Activated CD4-positive, alpha-beta T cell treated with anti-CD3 and anti-CD28 coated beads, Interleukin-10, Interleukin-2, amounts not matched to agents 100 ng/mL and 50 ng/mL, durations not matched to agents 16 hours and 8 hours (primary cell): ENCODE data around the gene PRDM8.
"Not testable (repeated sequence)": the region's sequence is repeated elsewhere in the genome, so short reads cannot be mapped to it uniquely, and the experiment has no call there.

Source experiments
- DNase-seq: peaks from one replicate; pipeline ENCODE4 v3.0.0-alpha.2; 2020

The PRDM8 gene

GRCh38 chr4:80231180-80231579 is 33.9 kb downstream of the PRDM8 start:
- no peak for DNase-seq

GRCh38 chr4:80232707-80233370 is 35.5 kb downstream of the PRDM8 start:
- DNase-seq: no peak

GRCh38 chr4:80233390-80233789 is 36.1 kb downstream of the PRDM8 start:
- DNase-seq: no peak

- no peak for DNase-seq
Measured at GRCh38 chr4:80235451-80235850, 38.1 kb downstream of the PRDM8 start.

GRCh38 chr4:80237992-80238391 is 40.7 kb downstream of the PRDM8 start:
- DNase-seq: no peak

GRCh38 chr4:80239480-80240150 is 42.3 kb downstream of the PRDM8 start:
- DNase-seq: no peak

- DNase-seq: no peak
Measured at GRCh38 chr4:80240976-80241375, 43.7 kb downstream of the PRDM8 start.

GRCh38 chr4:80243274-80244018 is 46.1 kb downstream of the PRDM8 start:
- DNase-seq: no peak

GRCh38 chr4:80247484-80247883 is 50.2 kb downstream of the PRDM8 start:
- not testable (repeated sequence) for DNase-seq

- DNase-seq: no peak
Measured at GRCh38 chr4:80249144-80249543, 51.8 kb downstream of the PRDM8 start.

GRCh38 chr4:80252427-80252826 is 55.1 kb downstream of the PRDM8 start:
- DNase-seq: no peak

GRCh38 chr4:80252953-80253352 is 55.6 kb downstream of the PRDM8 start:
- DNase-seq: no peak

- DNase-seq: no peak
Measured at GRCh38 chr4:80253510-80253909, 56.2 kb downstream of the PRDM8 start.
